Gastroesophageal sphincter (tissue), 3 donors: ENCODE results near the gene FREM1.

Experiments used
- POLR2A ChIP-seq, 2 donors: fragments of 450-650 bp; IDR thresholded peaks; one replicate each; pipeline ENCODE4 v1.6.1; 2017; ENCODE audit warnings: antibody characterized with exemption in 2 of 2, mild to moderate bottlenecking in 2 of 2, moderate library complexity in 1 of 2
- TF ChIP-seq, protein P1 (sequence below), 4 experiments: fragments of 200-600 bp in 2 of 4; fragments of 450-650 bp in 2 of 4; sonication (generic) in 1 of 4; IDR thresholded peaks; one replicate each; pipeline ENCODE4 v1.5.1; 2017 to 2019; ENCODE audit warnings: antibody characterized with exemption in 4 of 4, mild to moderate bottlenecking in 2 of 4, moderate library complexity in 2 of 4

DNA sequence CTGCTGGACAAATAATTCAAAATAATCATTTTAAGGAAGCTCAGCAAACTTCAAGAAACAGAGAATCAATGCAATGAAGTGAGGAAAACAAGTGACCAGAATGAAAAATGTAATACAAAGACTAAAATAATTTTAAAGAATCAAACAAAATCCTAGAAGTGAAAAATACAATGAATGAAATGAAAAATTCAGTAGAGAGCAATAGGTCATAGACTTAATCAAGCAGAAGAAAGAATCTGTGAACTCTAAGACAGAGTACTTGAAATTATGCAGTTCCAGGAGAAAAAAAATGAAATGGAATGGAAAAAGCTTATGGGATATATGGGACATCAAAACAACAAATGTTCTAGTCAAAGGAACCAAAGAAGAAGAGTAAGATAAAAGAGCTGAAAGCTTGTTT, 205.1 kb downstream of the FREM1 start:
- TF ChIP-seq POLR2A (IDR thresholded peaks at IDR 0.05), result no peak
- TF ChIP-seq, protein P1, sequence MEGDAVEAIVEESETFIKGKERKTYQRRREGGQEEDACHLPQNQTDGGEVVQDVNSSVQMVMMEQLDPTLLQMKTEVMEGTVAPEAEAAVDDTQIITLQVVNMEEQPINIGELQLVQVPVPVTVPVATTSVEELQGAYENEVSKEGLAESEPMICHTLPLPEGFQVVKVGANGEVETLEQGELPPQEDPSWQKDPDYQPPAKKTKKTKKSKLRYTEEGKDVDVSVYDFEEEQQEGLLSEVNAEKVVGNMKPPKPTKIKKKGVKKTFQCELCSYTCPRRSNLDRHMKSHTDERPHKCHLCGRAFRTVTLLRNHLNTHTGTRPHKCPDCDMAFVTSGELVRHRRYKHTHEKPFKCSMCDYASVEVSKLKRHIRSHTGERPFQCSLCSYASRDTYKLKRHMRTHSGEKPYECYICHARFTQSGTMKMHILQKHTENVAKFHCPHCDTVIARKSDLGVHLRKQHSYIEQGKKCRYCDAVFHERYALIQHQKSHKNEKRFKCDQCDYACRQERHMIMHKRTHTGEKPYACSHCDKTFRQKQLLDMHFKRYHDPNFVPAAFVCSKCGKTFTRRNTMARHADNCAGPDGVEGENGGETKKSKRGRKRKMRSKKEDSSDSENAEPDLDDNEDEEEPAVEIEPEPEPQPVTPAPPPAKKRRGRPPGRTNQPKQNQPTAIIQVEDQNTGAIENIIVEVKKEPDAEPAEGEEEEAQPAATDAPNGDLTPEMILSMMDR (IDR thresholded peaks at IDR 0.05), result no peak
